HFF-Myc (cell line): ENCODE measurements around the gene RAB31.

Experiments used
- DNase-seq: peaks from one replicate; pipeline ENCODE4 v3.0.0-alpha.2; 2011; ENCODE audit warnings: low read depth; ENCODE audit errors: extremely low read depth
- H3K4me3 ChIP-seq: replicated peaks from 2 replicates; pipeline ENCODE4 v1.5.1; 2011; ENCODE audit warnings: low read depth, mild to moderate bottlenecking, control low read depth, low read length
- CTCF ChIP-seq: IDR thresholded peaks from 2 replicates; pipeline ENCODE4 v1.5.1; 2012; ENCODE audit warnings: mild to moderate bottlenecking, low read depth, low read length, control low read depth; ENCODE audit errors: missing control alignments

The RAB31 gene

GRCh38 chr18:9786631-9787030 lies 78.5 kb downstream of the RAB31 start:
- no peak for DNase-seq
- TF ChIP-seq CTCF: no peak
- no peak overlapping the region for H3K4me3 ChIP-seq

- H3K4me3 ChIP-seq: no peak overlapping the region
- no peak for TF ChIP-seq CTCF
- no peak for DNase-seq
Measured at GRCh38 chr18:9787036-9787435, 78.9 kb downstream of the RAB31 start.

GRCh38 chr18:9787712-9788111 lies 79.6 kb downstream of the RAB31 start:
- no peak for DNase-seq
- no peak for TF ChIP-seq CTCF

GRCh38 chr18:9788140-9788539 lies 80.0 kb downstream of the RAB31 start:
- no peak for TF ChIP-seq CTCF
- no peak for DNase-seq
- H3K4me3 ChIP-seq: no peak overlapping the region

More at GRCh38 chr18:9787712-9788111, 79.6 kb downstream of the RAB31 start:
- no peak overlapping the region for H3K4me3 ChIP-seq

- no peak for DNase-seq
Measured at GRCh38 chr18:9788860-9789259, 80.8 kb downstream of the RAB31 start.

GRCh38 chr18:9790261-9790660 lies 82.2 kb downstream of the RAB31 start:
- no peak overlapping the region for H3K4me3 ChIP-seq
- no peak for DNase-seq

More at GRCh38 chr18:9788860-9789259, 80.8 kb downstream of the RAB31 start:
- H3K4me3 ChIP-seq: no peak overlapping the region
- no peak for TF ChIP-seq CTCF

More at GRCh38 chr18:9790261-9790660, 82.2 kb downstream of the RAB31 start:
- TF ChIP-seq CTCF: no peak
